Osteocyte (in vitro differentiated cells): Measurements from ENCODE around the gene RNU5B-1. TPM values are rescaled to one million over a fixed set of nuclear protein-coding genes. Genes with fewer than 3 reads are reported as not detected.

ENCODE experiments used
- DNase-seq: peaks from one replicate; pipeline ENCODE4 v3.0.0; 2021; ENCODE audit warnings: mixed read lengths; ENCODE audit not compliant: unreplicated experiment; ENCODE audit errors: extremely low spot score
- H3K27ac Mint-ChIP-seq: one replicate; pipeline ENCODE4 v1.8.0; 2021; ENCODE audit warnings: mild to moderate bottlenecking, mixed read lengths; ENCODE audit not compliant: unreplicated experiment
- H3K27me3 Mint-ChIP-seq: one replicate; pipeline ENCODE4 v1.8.0; 2021; ENCODE audit warnings: mixed read lengths; ENCODE audit not compliant: unreplicated experiment
- H3K36me3 Mint-ChIP-seq: one replicate; pipeline ENCODE4 v1.8.0; 2021; ENCODE audit warnings: mixed read lengths; ENCODE audit not compliant: unreplicated experiment
- H3K4me1 Mint-ChIP-seq: one replicate; pipeline ENCODE4 v1.8.0; 2021; ENCODE audit warnings: mixed read lengths; ENCODE audit not compliant: unreplicated experiment
- H3K4me3 Mint-ChIP-seq: one replicate; pipeline ENCODE4 v1.8.0; 2021; ENCODE audit warnings: mild to moderate bottlenecking, moderate library complexity, mixed read lengths; ENCODE audit not compliant: unreplicated experiment
- H3K9me3 Mint-ChIP-seq: one replicate; pipeline ENCODE4 v1.8.0; 2021; ENCODE audit warnings: mixed read lengths; ENCODE audit not compliant: unreplicated experiment
- total RNA-seq: library from RNA; stranded (reverse); gene quantifications from 2 replicates; pipeline ENCODE4 v1.2.1, GENCODE V29; 2021
- TF ChIP-seq, protein P1 (sequence below): fragments of 200-600 bp; sonication (generic); IDR thresholded peaks from 2 replicates; pipeline ENCODE4 v1.5.0; 2021; ENCODE audit warnings: antibody characterized with exemption, mild to moderate bottlenecking, moderate library complexity

Gene RNU5B-1
- total RNA-seq, 1 donor from 2014 or later, result 18.5 TPM

DNA sequence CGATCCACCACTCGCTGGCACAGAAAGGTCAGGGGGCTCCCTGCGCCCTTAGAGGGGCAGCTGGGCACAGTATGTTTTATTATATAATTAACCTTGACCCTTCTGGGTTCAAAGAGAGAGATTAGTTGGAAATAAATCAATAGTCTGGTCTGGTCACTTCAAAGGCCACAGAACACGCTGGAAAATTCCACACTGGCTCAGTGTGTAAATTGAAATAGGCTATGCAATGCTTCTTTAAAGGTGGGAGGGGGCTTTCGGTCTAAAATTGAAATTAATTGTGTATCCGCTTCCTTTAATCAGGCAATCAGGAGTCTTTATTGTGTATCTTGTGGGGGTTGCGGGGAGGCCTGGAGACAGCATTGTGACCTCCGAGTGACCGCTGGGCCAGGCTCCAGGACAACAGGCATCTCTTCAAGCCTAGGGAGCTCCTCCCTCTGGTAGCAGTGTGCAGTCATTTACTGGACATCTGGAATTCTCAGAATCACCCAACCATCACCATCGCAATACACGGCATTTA lies 8.0 kb downstream of the RNU5B-1 start:
- TF ChIP-seq, protein P1, sequence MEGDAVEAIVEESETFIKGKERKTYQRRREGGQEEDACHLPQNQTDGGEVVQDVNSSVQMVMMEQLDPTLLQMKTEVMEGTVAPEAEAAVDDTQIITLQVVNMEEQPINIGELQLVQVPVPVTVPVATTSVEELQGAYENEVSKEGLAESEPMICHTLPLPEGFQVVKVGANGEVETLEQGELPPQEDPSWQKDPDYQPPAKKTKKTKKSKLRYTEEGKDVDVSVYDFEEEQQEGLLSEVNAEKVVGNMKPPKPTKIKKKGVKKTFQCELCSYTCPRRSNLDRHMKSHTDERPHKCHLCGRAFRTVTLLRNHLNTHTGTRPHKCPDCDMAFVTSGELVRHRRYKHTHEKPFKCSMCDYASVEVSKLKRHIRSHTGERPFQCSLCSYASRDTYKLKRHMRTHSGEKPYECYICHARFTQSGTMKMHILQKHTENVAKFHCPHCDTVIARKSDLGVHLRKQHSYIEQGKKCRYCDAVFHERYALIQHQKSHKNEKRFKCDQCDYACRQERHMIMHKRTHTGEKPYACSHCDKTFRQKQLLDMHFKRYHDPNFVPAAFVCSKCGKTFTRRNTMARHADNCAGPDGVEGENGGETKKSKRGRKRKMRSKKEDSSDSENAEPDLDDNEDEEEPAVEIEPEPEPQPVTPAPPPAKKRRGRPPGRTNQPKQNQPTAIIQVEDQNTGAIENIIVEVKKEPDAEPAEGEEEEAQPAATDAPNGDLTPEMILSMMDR, result no peak
- no peak for DNase-seq
- Mint-ChIP-seq H3K9me3 (no peaks in the 10 kb centered on the region), H3K4me3 (no peak overlapping the region), H3K27ac (no peak overlapping the region), H3K27me3 (peaks cover 18% of the 10 kb centered on the region), H3K4me1 (peaks cover 4% of the 10 kb centered on the region), H3K36me3 (no peaks in the 10 kb centered on the region)

DNA sequence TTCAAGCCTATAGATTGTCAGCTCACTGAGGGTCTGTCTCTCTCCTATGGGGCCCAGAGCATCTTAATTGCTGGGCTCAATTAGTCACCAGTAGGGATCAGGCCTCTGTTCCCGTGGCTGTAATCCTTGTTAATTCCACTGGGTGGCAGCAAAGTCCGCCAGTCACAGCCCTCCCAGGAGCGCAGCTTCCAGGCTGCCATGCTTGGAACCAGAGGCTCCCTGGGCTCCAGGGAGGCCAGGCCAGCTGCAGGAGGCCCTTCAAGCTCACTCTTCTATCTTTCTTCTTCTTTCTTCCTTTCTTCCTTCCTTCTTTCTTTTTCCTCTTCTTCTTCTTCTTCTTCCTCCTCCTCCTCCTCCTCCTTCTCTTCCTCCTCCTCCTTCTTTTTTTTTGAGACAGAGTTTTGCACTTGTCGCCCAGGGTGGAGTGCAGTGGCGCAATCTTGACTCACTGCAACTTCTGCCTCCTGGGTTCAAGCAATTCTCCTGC lies 14.4 kb downstream of the RNU5B-1 start:
- peak; percentile 92 for DNase-seq
- TF ChIP-seq, protein P1, result peak; percentile 94
- no peaks in the 10 kb centered on the region for H3K36me3 Mint-ChIP-seq
- no peaks in the 10 kb centered on the region for H3K9me3 Mint-ChIP-seq
- no peak overlapping the region for H3K4me3 Mint-ChIP-seq
- H3K27me3 Mint-ChIP-seq, result peaks cover 3% of the 10 kb centered on the region
- no peak overlapping the region for H3K27ac Mint-ChIP-seq
- peaks cover 7% of the 10 kb centered on the region for H3K4me1 Mint-ChIP-seq

GRCh38 chr15:65323071-65323511 lies 18.6 kb downstream of the RNU5B-1 start:
- no peaks in the 10 kb centered on the region for H3K36me3 Mint-ChIP-seq
- peaks cover 7% of the 10 kb centered on the region for H3K4me1 Mint-ChIP-seq
- H3K27ac Mint-ChIP-seq, result no peak overlapping the region
- H3K27me3 Mint-ChIP-seq, result no peaks in the 10 kb centered on the region
- no peak for DNase-seq
- TF ChIP-seq, protein P1, result no peak
- no peak overlapping the region for H3K4me3 Mint-ChIP-seq
- H3K9me3 Mint-ChIP-seq, result no peaks in the 10 kb centered on the region

DNA sequence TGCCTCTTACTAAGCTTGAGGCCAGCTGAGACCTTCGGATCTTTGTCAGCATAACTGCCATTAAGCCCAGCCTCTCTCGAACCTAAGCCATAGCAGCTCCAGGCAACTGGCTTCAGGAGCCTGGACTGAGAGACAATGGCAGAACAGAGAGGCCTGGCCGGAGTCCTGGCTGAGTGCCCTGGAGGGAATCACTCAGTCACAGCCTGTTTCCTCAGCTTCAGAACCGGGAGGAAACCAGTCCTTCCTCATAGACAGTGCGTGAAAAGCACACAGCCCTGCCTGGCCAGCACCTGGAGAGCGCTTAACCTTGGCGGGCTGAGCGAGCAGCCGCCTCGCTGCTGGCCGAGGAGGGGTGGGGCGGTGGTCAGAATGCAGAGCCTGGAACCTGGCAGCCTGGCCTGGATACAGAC lies 21.6 kb downstream of the RNU5B-1 start:
- Mint-ChIP-seq H3K27ac (no peak overlapping the region), H3K4me1 (peaks cover 7% of the 10 kb centered on the region), H3K27me3 (peaks cover 2% of the 10 kb centered on the region), H3K36me3 (no peaks in the 10 kb centered on the region), H3K9me3 (no peaks in the 10 kb centered on the region), H3K4me3 (no peak overlapping the region)
- no peak for DNase-seq
- TF ChIP-seq, protein P1, result no peak

GRCh38 chr15:65326818-65327217 lies 22.3 kb downstream of the RNU5B-1 start:
- no peaks in the 10 kb centered on the region for H3K36me3 Mint-ChIP-seq
- peaks cover 7% of the 10 kb centered on the region for H3K4me1 Mint-ChIP-seq
- TF ChIP-seq, protein P1, result no peak
- no peaks in the 10 kb centered on the region for H3K9me3 Mint-ChIP-seq
- no peak overlapping the region for H3K27ac Mint-ChIP-seq
- H3K4me3 Mint-ChIP-seq, result no peak overlapping the region
- H3K27me3 Mint-ChIP-seq, result peaks cover 3% of the 10 kb centered on the region
- DNase-seq, result no peak
